ENCODE measurements around the gene OR6C4.
"Not testable (repeated sequence)": the region's sequence is repeated elsewhere in the genome, so short reads cannot be mapped to it uniquely, and the experiment has no call there.

- not testable (repeated sequence) for TF ChIP-seq CTCF (conservative IDR thresholded peaks at IDR 0.05 in 1 of 2, IDR thresholded peaks at IDR 0.05 in 1 of 2; ENCODE audit: extremely low read depth in 1 of 2, insufficient read depth in 1 of 2, low read depth in 1 of 2, low read length in 2 of 2); EZH2 (IDR thresholded peaks at IDR 0.05; ENCODE audit: borderline replicate concordance, low read length)
Measured at GRCh38 chr12:55548235-55548634, 1.2 kb upstream of the OR6C4 start.
